Amniotic epithelial cell (primary cell): ENCODE results near the gene CD300LG.

Experiments used
- DNase-seq: peaks from one replicate; pipeline ENCODE4 v3.0.0-alpha.2; 2010; ENCODE audit warnings: low read depth

The CD300LG gene

DNA sequence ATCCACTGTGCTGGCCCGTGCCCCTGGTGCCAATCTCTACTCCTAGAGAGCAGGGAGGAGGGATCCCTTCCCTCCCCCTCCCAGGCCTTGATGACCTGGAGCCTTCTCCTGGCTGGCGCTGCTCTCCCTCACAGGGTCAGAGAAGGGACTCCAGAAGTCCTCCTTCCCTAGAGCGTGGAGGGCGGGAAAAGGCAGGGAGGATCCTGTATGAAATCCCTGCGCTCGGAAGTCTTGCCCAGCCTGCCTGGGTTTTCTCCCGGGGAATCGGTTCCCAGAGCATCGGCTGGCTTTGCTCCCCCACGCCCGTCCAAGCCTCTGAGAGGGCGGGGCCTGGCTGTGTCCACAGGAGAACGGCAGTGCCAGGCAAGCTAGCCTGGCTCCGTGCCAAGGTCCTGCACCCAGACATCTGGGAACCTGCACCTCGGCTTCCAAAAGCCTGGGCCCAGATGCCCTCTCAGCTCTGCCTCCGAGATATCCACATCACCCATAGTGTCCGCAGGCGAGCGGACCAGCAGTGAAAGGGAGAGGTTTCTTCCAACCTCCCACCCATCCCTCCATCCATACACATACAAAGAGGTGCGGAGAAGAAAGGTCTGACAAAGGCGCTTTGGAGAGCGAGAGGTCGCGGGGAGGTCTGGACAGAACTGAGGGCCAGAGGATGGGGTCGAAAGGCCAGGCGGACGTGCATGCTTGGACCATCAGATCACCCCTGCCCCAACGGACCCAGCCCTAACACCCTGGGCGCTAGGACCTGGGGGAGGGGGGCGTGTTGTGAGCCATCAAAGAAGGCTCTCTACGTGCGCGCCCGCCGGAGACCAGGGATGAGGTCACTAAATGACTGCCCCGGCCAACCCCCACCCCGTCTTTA lies 59.2 kb downstream of the CD300LG start:
- peak; percentile 71 for DNase-seq

DNA sequence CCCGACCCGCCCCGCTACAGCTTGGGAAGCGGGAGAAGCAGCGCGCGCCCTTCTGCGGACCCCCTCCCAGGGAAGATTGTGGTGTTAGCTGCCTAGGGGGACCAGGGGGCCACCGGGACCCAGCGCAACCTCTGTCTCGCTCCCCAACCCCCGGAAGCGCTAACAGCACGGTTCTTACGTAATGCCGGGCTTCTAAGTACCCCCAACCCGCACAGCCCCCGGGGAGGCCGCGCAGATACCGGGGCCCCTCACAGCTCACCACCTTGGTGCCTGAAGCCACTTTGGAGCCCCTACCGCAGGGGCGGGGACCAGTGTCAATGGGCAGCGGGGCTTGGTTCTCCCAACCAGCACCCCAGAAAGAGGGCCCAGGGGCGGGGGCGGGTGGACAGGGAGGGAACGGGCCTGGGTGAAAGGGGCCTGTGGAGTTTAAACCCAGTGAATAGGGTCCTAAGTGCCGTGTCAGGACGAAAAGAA lies 60.0 kb downstream of the CD300LG start:
- DNase-seq, result no peak

DNA sequence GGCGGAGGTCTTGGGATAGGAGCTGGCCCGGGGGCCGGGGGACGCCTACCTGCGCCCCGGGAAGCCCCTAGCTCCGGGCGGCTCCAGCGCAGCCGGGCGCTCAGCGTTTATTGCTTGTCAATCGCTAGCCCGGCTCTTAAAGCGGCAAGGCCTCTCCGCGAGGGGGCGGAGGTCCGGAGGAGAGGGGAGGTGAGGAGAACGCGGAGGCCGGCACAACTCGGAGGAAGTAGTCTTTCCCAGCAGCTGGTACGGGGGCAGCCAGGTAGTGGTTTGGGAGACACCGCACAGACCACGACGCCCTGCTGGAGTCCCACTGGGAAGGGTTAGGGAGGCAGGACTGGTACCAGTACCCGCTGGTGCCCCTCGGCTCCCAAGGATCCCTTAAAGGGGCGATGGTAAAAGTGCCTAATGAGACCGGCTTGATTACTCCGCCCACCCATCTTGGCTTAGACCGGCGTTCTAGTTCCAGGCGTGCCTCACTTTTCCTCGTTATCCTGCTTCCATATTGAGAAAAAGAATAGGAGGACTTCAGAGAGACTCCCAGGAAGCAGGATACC lies 60.5 kb downstream of the CD300LG start, which contains the start of gene MPP2:
Gene MPP2, minus strand, starts transcription at position 112 of the 557 bp plus-strand sequence. CDS start 3,076 bp downstream, outside the sequence.
- DNase-seq, result peak; percentile 73

GRCh38 chr17:43907998-43908721 lies 61.2 kb downstream of the CD300LG start:
- peak; percentile 59 for DNase-seq

- DNase-seq, result no peak
These were observed 62.7 kb downstream of the CD300LG start for GRCh38 chr17:43909537-43910231.

- no peak for DNase-seq
These were observed 64.9 kb downstream of the CD300LG start for GRCh38 chr17:43911904-43912303.

- no peak for DNase-seq
These were observed 65.8 kb downstream of the CD300LG start for GRCh38 chr17:43912635-43913304.
